Erythroblast (primary cell): ENCODE data around the gene RAB40C.

Experiments used
- GATA1 ChIP-seq: IDR thresholded peaks from 2 replicates; pipeline ENCODE4 v1.6.1; 2011; ENCODE audit warnings: low read depth, mild to moderate bottlenecking, control low read depth, low read length, moderate library complexity
- POLR2A ChIP-seq: IDR thresholded peaks from 2 replicates; pipeline ENCODE4 v1.6.1; 2011; ENCODE audit warnings: mild to moderate bottlenecking, low read length

GRCh38 chr16:593807-594206 is 3.9 kb downstream of the RAB40C start:
- no peak for TF ChIP-seq POLR2A
- TF ChIP-seq GATA1 = no peak
